ENCODE measurements around the gene PELI1.

DNA sequence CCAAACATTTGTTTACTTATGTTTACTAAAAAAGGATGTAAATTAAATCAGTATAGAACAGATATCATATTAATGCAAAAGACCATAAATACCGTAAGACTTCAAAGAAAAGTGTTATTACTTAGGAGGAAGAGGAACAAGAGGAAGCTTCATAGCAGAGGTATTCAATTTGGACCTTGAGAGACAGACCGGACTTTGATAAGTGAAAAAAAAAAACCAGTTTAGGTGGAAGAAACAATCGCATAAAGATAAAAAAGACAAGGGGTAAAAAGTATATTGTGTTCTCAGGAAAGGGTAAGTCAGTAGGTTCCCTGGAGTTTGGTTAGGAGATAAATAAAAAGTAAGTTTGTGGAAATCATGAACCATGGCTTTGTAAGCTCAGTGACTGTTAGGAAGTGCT is 17.6 kb downstream of the PELI1 start:
- no peak for TF ChIP-seq POLR2A (IDR thresholded peaks at IDR 0.05)
- no peak for TF ChIP-seq CTCF (IDR thresholded peaks at IDR 0.05)
- no peak for TF ChIP-seq EP300 (IDR thresholded peaks at IDR 0.05)
